Colonic mucosa (tissue), 4 donors: ENCODE data around the gene GUCY2C. TPM values are rescaled to one million over a fixed set of nuclear protein-coding genes. Genes with fewer than 3 reads are reported as not detected.

ENCODE experiments used
- DNase-seq: peaks from one replicate; pipeline ENCODE4 v3.0.0-alpha.2; 2020
- H3K27ac ChIP-seq: fragments of 200-600 bp; one replicate; pipeline ENCODE4 v1.8.0; 2021
- H3K27me3 ChIP-seq: fragments of 200-600 bp; one replicate; pipeline ENCODE4 v1.8.0; 2021
- H3K36me3 ChIP-seq: fragments of 200-600 bp; one replicate; pipeline ENCODE4 v1.8.0; 2021
- H3K4me1 ChIP-seq: fragments of 200-600 bp; one replicate; pipeline ENCODE4 v1.8.0; 2021; ENCODE audit warnings: mild to moderate bottlenecking
- H3K4me3 ChIP-seq: fragments of 200-600 bp; one replicate; pipeline ENCODE4 v1.8.0; 2021
- H3K9ac ChIP-seq, 2 donors: one replicate each; pipeline ENCODE4 v1.7.0; 2013; ENCODE audit warnings: control low read depth in 2 of 2, low read depth in 2 of 2, low read length in 2 of 2
- H3K9me3 ChIP-seq: fragments of 200-600 bp; one replicate; pipeline ENCODE4 v1.8.0; 2021
- CTCF ChIP-seq: fragments of 200-600 bp; IDR thresholded peaks from one replicate; pipeline ENCODE4 v1.8.0; 2022; ENCODE audit warnings: antibody characterized with exemption, mild to moderate bottlenecking
- intact Hi-C: fragments of 100-400 bp; cut with DNase I; formaldehyde crosslinking; loops from one replicate; pipeline ENCODE4 v1.14.1; 2022
- total RNA-seq, 2 donors: library from RNA; stranded (reverse); fragmentation: NEBNext Ultra II Directional in 1 of 2; extraction: Animal tissue kit (Norgen Biotek cat#: 25700) in 1 of 2; gene quantifications; one replicate each; pipeline ENCODE4 v1.2.1, GENCODE V29; 2021
- donor health status: healthy.
- donor health status: DM: no; HTN: no; CAD: no.
- donor health status: DM: no; HTN: no; CAD: no.

Gene GUCY2C
- total RNA-seq, 2 donors from 2014 or later = 52.2 to 74.6 TPM

DNA sequence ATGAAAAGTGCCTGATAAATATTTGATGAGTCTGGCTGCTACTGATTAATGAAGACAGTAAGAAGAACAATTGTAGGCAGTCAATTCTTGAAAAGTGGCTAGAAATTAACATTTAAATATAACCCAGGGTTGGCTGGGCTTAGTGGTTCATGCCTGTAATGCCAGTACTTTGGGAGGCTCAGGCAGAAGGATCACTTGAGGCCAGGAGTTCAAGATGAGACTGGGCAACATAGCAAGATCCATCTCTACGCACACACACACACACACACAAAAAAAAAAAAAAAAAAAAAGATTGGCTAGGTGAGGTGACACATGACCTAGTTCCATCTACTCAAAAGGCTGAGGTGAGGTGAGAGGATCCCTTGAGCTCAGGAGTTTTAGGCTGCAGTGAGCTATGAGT lies 120.8 kb downstream of the GUCY2C start:
- intact Hi-C loops = no loop called here
- no peaks in the 10 kb centered on the region for H3K9me3 ChIP-seq
- H3K4me3 ChIP-seq = no peak overlapping the region
- peaks cover 7% of the 10 kb centered on the region for H3K4me1 ChIP-seq
- no peak overlapping the region for H3K27ac ChIP-seq
- no peak overlapping the region for H3K9ac ChIP-seq
- no peaks in the 10 kb centered on the region for H3K36me3 ChIP-seq
- TF ChIP-seq CTCF = no peak
- H3K27me3 ChIP-seq = no peaks in the 10 kb centered on the region
- no peak for DNase-seq

- no peak for TF ChIP-seq CTCF
- Histone ChIP-seq H3K9me3 (no peaks in the 10 kb centered on the region), H3K4me1 (peaks cover 7% of the 10 kb centered on the region), H3K27me3 (no peaks in the 10 kb centered on the region), H3K9ac (no peak overlapping the region), H3K27ac (no peak overlapping the region), H3K4me3 (no peak overlapping the region), H3K36me3 (no peaks in the 10 kb centered on the region)
- no peak for DNase-seq
- intact Hi-C loops = no loop called here
These were observed 123.3 kb downstream of the GUCY2C start for GRCh38 chr12:14573118-14573517.

DNA sequence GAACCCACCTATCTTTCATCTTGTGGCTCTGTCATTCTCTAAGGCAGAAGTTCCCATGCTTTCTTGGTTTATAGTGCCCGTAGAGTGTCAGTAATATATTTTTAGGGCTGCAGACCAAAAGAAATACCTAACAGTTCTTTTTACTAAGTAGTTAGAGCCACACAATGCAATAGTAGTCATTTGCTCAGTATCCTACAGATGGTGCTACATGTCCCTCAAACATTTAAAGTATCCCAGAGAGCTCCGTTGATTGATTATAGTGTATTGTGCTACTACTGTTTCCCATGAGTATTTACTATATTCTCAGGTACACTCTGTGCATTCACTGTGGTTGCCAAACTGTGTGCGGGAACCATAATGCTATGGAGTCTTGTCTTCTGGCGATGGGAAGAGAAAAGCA lies 124.0 kb downstream of the GUCY2C start:
- H3K4me3 ChIP-seq = no peak overlapping the region
- H3K36me3 ChIP-seq = no peaks in the 10 kb centered on the region
- no peak overlapping the region for H3K27ac ChIP-seq
- TF ChIP-seq CTCF = no peak
- no peak overlapping the region for H3K9ac ChIP-seq
- peaks cover 7% of the 10 kb centered on the region for H3K4me1 ChIP-seq
- DNase-seq = no peak
- intact Hi-C loops = no loop called here
- no peaks in the 10 kb centered on the region for H3K9me3 ChIP-seq
- no peaks in the 10 kb centered on the region for H3K27me3 ChIP-seq

- H3K27me3 ChIP-seq = no peaks in the 10 kb centered on the region
- intact Hi-C loops = no loop called here
- H3K9ac ChIP-seq = no peak overlapping the region
- H3K4me3 ChIP-seq = no peak overlapping the region
- peaks cover 7% of the 10 kb centered on the region for H3K4me1 ChIP-seq
- H3K9me3 ChIP-seq = no peaks in the 10 kb centered on the region
- no peak for TF ChIP-seq CTCF
- H3K27ac ChIP-seq = no peak overlapping the region
- DNase-seq = no peak
- H3K36me3 ChIP-seq = no peaks in the 10 kb centered on the region
These were observed 124.6 kb downstream of the GUCY2C start for GRCh38 chr12:14571779-14572178.

GRCh38 chr12:14570231-14570630 lies 126.2 kb downstream of the GUCY2C start:
- Histone ChIP-seq H3K27me3 (no peaks in the 10 kb centered on the region), H3K27ac (no peak overlapping the region), H3K36me3 (no peaks in the 10 kb centered on the region), H3K4me3 (no peak overlapping the region), H3K4me1 (peaks cover 7% of the 10 kb centered on the region), H3K9ac (no peak overlapping the region), H3K9me3 (no peaks in the 10 kb centered on the region)
- TF ChIP-seq CTCF = no peak
- no peak for DNase-seq
- intact Hi-C loops = no loop called here
